ENCODE measurements around the gene TARDBP. TPM values are rescaled to one million over a fixed set of nuclear protein-coding genes. Genes with fewer than 3 reads are reported as not detected.

TARDBP gene
- total RNA-seq, 1 experiment from 2014 or later, result 155 TPM

DNA sequence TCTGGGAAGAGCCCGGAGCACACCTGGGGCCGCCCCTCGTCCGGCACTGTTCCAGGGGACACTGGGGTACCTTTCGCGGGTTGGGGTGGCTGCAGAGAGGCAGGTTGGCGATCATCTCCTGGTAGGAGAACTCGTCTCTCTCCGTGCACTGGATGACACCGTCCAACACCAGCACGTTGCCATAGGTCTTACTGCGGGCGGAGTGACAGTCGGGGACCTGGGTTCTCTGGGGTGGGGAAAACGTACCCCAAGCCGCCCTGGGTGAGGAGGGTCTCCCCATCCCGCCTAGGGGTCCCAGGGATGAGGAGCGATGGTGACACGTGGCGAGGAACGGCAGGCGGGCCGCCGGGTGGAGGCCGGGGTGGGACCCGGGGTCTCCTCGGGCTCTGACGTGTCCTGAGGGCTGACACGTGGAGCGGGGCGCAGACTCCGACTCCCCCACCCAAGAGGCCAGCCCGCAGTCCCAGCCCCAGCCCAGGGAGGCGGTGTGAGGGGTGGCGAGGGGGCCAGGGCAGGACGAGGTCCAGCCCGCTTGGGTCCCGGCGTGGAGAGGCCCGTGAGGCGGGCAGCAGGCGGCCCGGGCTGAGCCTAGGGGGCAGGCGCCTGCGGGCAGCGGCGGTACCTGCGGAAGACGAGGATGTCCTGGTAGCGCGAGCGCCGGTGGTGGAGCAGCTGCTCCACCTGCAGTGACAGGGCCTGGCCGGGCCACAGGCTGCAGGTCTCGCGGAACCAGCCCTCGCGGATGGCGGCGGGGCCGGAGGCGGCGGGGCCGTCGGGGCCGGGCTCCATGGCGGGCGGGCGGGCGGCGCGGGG lies 46.9 kb downstream of the TARDBP start:
- BruUV-seq (replicated peaks), result no TSS peak
- H3K27ac ChIP-seq (ENCODE audit: low read depth, low read length), result peak overlapping the region; percentile 90
- no peak overlapping the region for H2AFZ ChIP-seq (ENCODE audit: low read depth, low read length, poor library complexity, severe bottlenecking)
- no peaks in the 10 kb centered on the region for H3K27me3 ChIP-seq (ENCODE audit: insufficient read depth, low read length)
- peak overlapping the region; percentile 90 for H3K9ac ChIP-seq (ENCODE audit: low read length)
- peaks cover 2 to 30% of the 10 kb centered on the region in 2 experiments; a peak in 2 of 4 replicates for H3K36me3 ChIP-seq (ENCODE audit: control insufficient read depth in 1 of 2, insufficient read depth in 2 of 2, low read length in 2 of 2)
- peaks cover 6 to 25% of the 10 kb centered on the region in 2 experiments; a peak in 3 of 4 replicates for H3K4me1 ChIP-seq (ENCODE audit: control insufficient read depth in 1 of 2, insufficient read depth in 2 of 2, low read length in 2 of 2)
- ChIA-PET RAD21 (ENCODE audit: low non-redundant PET in 1 of 2, low total read pairs in 2 of 2, uncharacterized antibody in 2 of 2, unreplicated experiment in 2 of 2) (no interaction called here), POLR2A (interaction anchor here (0.8 kb wide), 1 partner anchor 22 kb away, joined by 3 read pairs; no protein-coding TSS in a partner anchor), CTCF (interaction anchor here (1.9 kb wide), 1 partner anchor 22 kb away, joined by 17 read pairs; no protein-coding TSS in a partner anchor)
- peaks cover 44% of the 10 kb centered on the region for H3K79me2 ChIP-seq (ENCODE audit: insufficient read depth, low read length)
- intact Hi-C loops (cut with micrococcal nuclease), result no loop called here
- no peaks in the 10 kb centered on the region for H3K9me2 ChIP-seq (ENCODE audit: insufficient read depth)
- TF ChIP-seq, protein P1, sequence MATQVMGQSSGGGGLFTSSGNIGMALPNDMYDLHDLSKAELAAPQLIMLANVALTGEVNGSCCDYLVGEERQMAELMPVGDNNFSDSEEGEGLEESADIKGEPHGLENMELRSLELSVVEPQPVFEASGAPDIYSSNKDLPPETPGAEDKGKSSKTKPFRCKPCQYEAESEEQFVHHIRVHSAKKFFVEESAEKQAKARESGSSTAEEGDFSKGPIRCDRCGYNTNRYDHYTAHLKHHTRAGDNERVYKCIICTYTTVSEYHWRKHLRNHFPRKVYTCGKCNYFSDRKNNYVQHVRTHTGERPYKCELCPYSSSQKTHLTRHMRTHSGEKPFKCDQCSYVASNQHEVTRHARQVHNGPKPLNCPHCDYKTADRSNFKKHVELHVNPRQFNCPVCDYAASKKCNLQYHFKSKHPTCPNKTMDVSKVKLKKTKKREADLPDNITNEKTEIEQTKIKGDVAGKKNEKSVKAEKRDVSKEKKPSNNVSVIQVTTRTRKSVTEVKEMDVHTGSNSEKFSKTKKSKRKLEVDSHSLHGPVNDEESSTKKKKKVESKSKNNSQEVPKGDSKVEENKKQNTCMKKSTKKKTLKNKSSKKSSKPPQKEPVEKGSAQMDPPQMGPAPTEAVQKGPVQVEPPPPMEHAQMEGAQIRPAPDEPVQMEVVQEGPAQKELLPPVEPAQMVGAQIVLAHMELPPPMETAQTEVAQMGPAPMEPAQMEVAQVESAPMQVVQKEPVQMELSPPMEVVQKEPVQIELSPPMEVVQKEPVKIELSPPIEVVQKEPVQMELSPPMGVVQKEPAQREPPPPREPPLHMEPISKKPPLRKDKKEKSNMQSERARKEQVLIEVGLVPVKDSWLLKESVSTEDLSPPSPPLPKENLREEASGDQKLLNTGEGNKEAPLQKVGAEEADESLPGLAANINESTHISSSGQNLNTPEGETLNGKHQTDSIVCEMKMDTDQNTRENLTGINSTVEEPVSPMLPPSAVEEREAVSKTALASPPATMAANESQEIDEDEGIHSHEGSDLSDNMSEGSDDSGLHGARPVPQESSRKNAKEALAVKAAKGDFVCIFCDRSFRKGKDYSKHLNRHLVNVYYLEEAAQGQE (IDR thresholded peaks at IDR 0.05; ENCODE audit: low read depth), result no peak
- no peak for TF ChIP-seq POLR2AphosphoS5 (IDR thresholded peaks at IDR 0.05; ENCODE audit: low read depth, low read length)
- no peak for TF ChIP-seq SP1 (IDR thresholded peaks at IDR 0.05; ENCODE audit: low read depth)
- TF ChIP-seq, protein P2, sequence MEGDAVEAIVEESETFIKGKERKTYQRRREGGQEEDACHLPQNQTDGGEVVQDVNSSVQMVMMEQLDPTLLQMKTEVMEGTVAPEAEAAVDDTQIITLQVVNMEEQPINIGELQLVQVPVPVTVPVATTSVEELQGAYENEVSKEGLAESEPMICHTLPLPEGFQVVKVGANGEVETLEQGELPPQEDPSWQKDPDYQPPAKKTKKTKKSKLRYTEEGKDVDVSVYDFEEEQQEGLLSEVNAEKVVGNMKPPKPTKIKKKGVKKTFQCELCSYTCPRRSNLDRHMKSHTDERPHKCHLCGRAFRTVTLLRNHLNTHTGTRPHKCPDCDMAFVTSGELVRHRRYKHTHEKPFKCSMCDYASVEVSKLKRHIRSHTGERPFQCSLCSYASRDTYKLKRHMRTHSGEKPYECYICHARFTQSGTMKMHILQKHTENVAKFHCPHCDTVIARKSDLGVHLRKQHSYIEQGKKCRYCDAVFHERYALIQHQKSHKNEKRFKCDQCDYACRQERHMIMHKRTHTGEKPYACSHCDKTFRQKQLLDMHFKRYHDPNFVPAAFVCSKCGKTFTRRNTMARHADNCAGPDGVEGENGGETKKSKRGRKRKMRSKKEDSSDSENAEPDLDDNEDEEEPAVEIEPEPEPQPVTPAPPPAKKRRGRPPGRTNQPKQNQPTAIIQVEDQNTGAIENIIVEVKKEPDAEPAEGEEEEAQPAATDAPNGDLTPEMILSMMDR (IDR thresholded peaks at IDR 0.05 in 2 of 3, conservative IDR thresholded peaks at IDR 0.05 in 1 of 3; ENCODE audit: borderline replicate concordance in 1 of 3, insufficient read depth in 1 of 3, low read depth in 2 of 3, low read length in 2 of 3), result no peak
- TF ChIP-seq JUND (IDR thresholded peaks at IDR 0.05), result no peak
- no peak for TF ChIP-seq SIN3A (IDR thresholded peaks at IDR 0.05; ENCODE audit: low read depth)
- TF ChIP-seq EZH2phosphoT487 (IDR thresholded peaks at IDR 0.05; ENCODE audit: borderline replicate concordance), result no peak
- no peak for TF ChIP-seq CBX3 (IDR thresholded peaks at IDR 0.05; ENCODE audit: low read depth)
- TF ChIP-seq, protein P3, sequence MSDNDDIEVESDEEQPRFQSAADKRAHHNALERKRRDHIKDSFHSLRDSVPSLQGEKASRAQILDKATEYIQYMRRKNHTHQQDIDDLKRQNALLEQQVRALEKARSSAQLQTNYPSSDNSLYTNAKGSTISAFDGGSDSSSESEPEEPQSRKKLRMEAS (IDR thresholded peaks at IDR 0.05), result peak; percentile 49
- peak; percentile 90 for TF ChIP-seq ZFX (IDR thresholded peaks at IDR 0.05)
- no peak for TF ChIP-seq SRF (IDR thresholded peaks at IDR 0.05; ENCODE audit: low read depth)
- H3K4me2 ChIP-seq (ENCODE audit: low read length), result peak overlapping the region; percentile 95
- ATAC-seq (peak; percentile 12), DNase-seq (ENCODE audit: low read depth, low spot score) (no peak)
- H3K9me3 ChIP-seq (ENCODE audit: control insufficient read depth in 1 of 2, insufficient read depth in 1 of 2, low read depth in 1 of 2, low read length in 2 of 2), result no peaks in the 10 kb centered on the region
- H3K4me3 ChIP-seq (replicated peaks in 1 of 2; ENCODE audit: low read depth in 1 of 2, low read length in 2 of 2), result peak overlapping the region; percentile 93 to 98
- H4K20me1 ChIP-seq (ENCODE audit: insufficient read depth), result no peaks in the 10 kb centered on the region

Data from HCT116 (cell line).